ENCODE measurements around the gene MGAT4A.

- no peak for TF ChIP-seq POLR2AphosphoS5 (IDR thresholded peaks at IDR 0.05; ENCODE audit: borderline replicate concordance, low read depth, low read length)
- TF ChIP-seq EZH2 (IDR thresholded peaks at IDR 0.05), result no peak
- no peak for TF ChIP-seq FOXP2 (optimal IDR thresholded peaks at IDR 0.05; ENCODE audit: control extremely low read depth, extremely low read length, insufficient read depth)
Measured at GRCh38 chr2:98601532-98602132, 129.3 kb downstream of the MGAT4A start.
